Measurements from ENCODE around the gene PLET1.

PLET1 gene

DNA sequence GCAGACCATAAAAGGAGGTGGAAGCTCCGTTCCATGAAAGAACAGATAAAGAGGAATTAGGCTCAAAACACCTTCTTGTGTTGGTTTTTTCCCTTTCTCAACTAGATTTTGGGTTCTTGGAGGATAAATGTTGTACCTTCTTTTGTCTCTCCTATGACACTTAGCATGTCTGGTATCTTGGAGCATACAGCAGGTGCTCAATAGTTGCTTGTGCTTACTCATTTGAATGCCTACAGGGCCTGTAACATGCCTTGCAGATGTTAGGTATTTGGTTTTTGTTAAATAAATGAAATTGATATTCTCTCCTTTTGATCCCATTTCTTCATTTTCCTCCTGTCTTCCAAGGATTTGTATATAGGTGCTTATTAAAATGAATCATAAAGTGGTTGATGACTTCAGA is 16.4 kb upstream of the PLET1 start:
- Histone ChIP-seq H3K4me3 (ENCODE audit: low read depth in 1 of 2, low read length in 1 of 2) (no peak overlapping the region), H3K4me1 (ENCODE audit: control insufficient read depth in 1 of 2, insufficient read depth in 1 of 2, low read depth in 1 of 2, low read length in 1 of 2) (peaks cover 17 to 21% of the 10 kb centered on the region in 2 experiments), H3K9me3 (no peaks in the 10 kb centered on the region), H3K36me3 (no peaks in the 10 kb centered on the region), H3K27ac (no peak overlapping the region), H3K27me3 (no peaks in the 10 kb centered on the region)
- TF ChIP-seq, protein P1, sequence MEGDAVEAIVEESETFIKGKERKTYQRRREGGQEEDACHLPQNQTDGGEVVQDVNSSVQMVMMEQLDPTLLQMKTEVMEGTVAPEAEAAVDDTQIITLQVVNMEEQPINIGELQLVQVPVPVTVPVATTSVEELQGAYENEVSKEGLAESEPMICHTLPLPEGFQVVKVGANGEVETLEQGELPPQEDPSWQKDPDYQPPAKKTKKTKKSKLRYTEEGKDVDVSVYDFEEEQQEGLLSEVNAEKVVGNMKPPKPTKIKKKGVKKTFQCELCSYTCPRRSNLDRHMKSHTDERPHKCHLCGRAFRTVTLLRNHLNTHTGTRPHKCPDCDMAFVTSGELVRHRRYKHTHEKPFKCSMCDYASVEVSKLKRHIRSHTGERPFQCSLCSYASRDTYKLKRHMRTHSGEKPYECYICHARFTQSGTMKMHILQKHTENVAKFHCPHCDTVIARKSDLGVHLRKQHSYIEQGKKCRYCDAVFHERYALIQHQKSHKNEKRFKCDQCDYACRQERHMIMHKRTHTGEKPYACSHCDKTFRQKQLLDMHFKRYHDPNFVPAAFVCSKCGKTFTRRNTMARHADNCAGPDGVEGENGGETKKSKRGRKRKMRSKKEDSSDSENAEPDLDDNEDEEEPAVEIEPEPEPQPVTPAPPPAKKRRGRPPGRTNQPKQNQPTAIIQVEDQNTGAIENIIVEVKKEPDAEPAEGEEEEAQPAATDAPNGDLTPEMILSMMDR (IDR thresholded peaks at IDR 0.05) = no peak

DNA sequence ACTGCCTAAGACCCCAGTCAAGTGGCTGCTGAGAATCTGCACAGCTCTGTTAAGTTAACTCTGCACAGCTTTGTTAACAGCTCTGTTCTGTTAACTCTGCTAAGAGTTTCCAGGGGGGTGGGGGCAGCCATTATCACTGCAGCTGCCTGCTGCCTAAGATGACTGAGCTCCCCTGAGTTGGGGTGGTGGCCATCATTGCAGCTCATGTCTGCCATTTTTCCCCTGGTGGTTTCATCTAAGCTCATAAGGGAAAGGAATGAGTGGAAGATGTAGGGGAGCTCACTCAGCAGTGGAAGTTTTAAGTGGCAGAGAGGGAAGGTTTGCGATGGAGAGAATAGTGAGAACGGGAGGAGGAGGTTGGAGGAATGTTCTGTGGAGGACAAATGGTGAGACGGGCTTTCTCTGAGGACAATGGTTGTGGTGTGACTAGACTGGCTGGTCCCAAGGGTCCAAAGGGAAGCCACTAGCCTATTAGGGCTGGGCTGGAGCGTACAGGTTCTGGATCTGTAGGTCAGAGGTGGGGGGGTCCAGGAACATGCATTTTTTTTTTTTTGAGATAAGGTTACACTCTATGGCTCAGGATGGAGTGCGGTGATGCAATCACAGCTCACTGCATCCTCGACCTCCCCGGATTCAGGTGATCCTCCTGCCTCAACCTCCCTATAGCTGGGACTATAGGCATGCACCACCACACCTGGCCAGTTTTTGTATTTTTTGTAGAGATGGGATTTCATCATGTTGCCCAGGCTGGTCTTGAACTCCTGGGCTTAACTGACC is 13.5 kb upstream of the PLET1 start:
- TF ChIP-seq, protein P1 (IDR thresholded peaks at IDR 0.05) = no peak
- Histone ChIP-seq H3K36me3 (no peaks in the 10 kb centered on the region), H3K9me3 (no peaks in the 10 kb centered on the region), H3K27ac (no peak overlapping the region), H3K27me3 (no peaks in the 10 kb centered on the region), H3K4me1 (ENCODE audit: control insufficient read depth in 1 of 2, insufficient read depth in 1 of 2, low read depth in 1 of 2, low read length in 1 of 2) (no peaks in the 10 kb centered on the region), H3K4me3 (ENCODE audit: low read depth in 1 of 2, low read length in 1 of 2) (no peak overlapping the region)

DNA sequence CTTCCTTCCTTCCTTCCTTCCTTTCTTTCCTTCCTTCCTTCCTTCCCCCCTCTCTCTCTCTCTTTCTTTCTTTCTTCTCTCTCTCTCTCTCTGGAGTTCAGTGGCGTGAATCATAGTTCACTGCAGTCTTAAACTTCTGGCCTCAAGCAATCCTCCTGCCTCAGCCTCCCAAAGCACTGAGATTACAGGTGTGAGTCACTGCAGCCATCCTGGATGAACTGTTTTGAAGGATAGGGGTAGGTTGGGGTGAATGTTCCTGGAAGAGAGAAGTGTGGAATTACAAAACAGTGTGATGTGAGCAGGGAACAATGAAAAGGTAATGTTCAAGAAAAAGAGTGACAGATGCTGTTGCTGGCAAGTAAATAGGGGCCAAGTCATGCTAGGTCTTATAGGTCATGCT is 12.4 kb upstream of the PLET1 start:
- Histone ChIP-seq H3K27me3 (no peaks in the 10 kb centered on the region), H3K9me3 (no peaks in the 10 kb centered on the region), H3K36me3 (no peaks in the 10 kb centered on the region), H3K27ac (no peak overlapping the region), H3K4me1 (ENCODE audit: control insufficient read depth in 1 of 2, insufficient read depth in 1 of 2, low read depth in 1 of 2, low read length in 1 of 2) (no peaks in the 10 kb centered on the region), H3K4me3 (ENCODE audit: low read depth in 1 of 2, low read length in 1 of 2) (no peak overlapping the region)
- TF ChIP-seq, protein P1 (IDR thresholded peaks at IDR 0.05) = no peak

DNA sequence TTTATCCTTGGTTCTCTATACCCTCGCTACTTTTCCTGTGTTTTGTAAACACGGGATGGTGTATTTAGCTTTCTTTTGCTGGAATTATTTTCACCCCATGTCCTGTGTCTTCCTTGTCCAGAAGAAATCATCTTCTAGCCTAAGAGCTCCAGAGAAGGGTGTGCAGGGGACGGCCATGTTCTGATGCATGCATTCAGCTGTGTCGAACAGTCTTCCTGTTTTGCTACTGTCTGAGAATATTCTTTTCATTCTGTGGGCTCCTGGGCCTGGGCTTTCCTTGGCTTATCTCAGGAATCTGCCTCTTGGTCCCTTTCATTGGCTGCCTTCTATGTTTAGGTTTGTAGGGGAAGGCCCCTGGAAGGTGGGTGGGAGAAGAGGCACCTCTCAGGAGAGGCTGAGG is 10.6 kb upstream of the PLET1 start:
- H3K36me3 ChIP-seq = no peaks in the 10 kb centered on the region
- TF ChIP-seq, protein P1 (IDR thresholded peaks at IDR 0.05) = no peak
- no peak overlapping the region for H3K4me3 ChIP-seq (ENCODE audit: low read depth in 1 of 2, low read length in 1 of 2)
- no peaks in the 10 kb centered on the region for H3K27me3 ChIP-seq
- no peaks in the 10 kb centered on the region for H3K4me1 ChIP-seq (ENCODE audit: control insufficient read depth in 1 of 2, insufficient read depth in 1 of 2, low read depth in 1 of 2, low read length in 1 of 2)
- H3K27ac ChIP-seq = no peak overlapping the region
- H3K9me3 ChIP-seq = no peaks in the 10 kb centered on the region

DNA sequence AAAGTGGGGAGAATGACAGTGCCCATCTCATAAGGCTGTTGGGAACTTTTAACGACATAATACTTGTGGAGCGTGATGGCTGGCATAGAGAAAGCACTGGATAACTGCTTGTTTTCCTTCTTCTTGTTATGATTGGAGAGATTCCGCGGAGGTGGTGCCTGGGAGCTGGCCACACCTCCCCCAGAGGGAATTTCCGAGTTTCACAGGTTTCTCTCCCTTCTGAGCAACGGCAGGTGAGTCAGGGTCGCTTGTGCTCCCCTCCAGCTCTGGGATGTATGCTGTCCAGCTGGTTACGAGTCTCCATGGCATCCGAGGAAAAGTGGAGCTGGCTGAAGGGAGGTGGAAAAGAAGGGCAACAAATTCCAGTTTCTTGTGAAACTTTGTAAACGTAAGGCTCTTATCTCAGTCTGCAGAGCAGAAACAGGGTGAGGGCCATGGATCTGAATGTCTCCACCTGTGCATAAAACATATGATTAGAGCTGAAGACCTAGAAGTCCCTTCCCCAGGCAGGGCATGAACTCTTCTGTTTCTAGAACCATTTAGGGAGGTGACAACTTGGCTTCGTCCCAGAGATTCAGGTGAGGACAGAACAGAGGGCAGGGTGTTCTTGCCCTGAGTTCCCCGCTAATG is 10.0 kb upstream of the PLET1 start:
- no peaks in the 10 kb centered on the region for H3K4me1 ChIP-seq (ENCODE audit: control insufficient read depth in 1 of 2, insufficient read depth in 1 of 2, low read depth in 1 of 2, low read length in 1 of 2)
- H3K36me3 ChIP-seq = no peaks in the 10 kb centered on the region
- TF ChIP-seq, protein P1 (IDR thresholded peaks at IDR 0.05) = no peak
- H3K27ac ChIP-seq = no peak overlapping the region
- no peaks in the 10 kb centered on the region for H3K27me3 ChIP-seq
- H3K9me3 ChIP-seq = no peaks in the 10 kb centered on the region
- no peak overlapping the region for H3K4me3 ChIP-seq (ENCODE audit: low read depth in 1 of 2, low read length in 1 of 2)
